GM21526 (cell line): ENCODE data around the gene PCDHGA2.
"Not testable (repeated sequence)": the region's sequence is repeated elsewhere in the genome, so short reads cannot be mapped to it uniquely, and the experiment has no call there.

Experiments
- ATAC-seq: cut with Tn5 transposase; IDR thresholded peaks from one replicate; pipeline ENCODE4 v1.9.1; 2021; ENCODE audit warnings: moderate library complexity; ENCODE audit not compliant: unreplicated experiment, low FRiP score

The PCDHGA2 gene

GRCh38 chr5:141338538-141339306, at the start of gene PCDHGA2:
Gene PCDHGA2, plus strand, starts transcription at chr5:141338760.
- ATAC-seq, result no peak

DNA sequence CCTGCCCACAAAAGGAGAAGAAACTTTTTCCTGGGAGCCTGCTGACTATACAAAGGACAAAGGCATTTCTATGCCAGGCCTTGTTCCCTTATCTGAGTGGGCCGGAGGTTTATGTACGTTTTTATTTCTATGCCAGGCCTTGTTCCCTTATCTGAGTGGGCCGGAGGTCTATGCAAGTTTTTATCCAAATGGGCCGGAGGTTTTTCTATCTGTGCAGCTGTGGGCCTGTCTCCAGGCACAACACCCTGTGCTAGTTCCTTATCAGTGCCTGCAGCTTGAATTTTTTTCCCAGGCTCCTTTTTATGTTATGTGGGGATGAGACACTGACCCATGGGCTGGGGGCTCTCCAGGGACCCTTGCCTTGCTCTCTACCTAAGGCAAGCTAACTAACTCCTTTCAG, 40.2 kb upstream of the PCDHGA2 start:
- ATAC-seq, result no peak

DNA sequence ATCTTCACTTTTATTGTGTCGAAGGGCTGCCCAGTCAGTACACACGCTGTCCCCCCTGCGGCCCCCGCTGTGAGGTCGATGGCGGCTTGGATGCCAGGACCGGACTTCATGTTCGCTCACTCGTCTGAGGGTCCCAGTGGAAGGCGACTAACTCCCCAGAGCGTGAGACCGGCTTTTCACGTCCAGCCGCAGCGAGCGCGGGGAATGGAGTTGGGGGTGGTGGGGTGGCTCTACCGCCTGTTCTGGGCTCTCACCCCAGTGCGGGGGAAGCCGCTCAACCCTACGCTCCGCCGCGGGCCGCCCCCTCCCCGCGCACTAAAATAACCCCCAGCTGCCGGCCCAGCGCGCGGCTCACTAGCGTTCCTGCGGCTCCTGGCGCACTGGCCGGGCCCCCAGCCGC, 34.8 kb upstream of the PCDHGA2 start, which contains the start of gene SLC25A2:
TSS of gene SLC25A2 (minus strand) at position 294 of the 400 bp plus-strand sequence. CDS start at position 110, 184 bp downstream.
- no peak for ATAC-seq

DNA sequence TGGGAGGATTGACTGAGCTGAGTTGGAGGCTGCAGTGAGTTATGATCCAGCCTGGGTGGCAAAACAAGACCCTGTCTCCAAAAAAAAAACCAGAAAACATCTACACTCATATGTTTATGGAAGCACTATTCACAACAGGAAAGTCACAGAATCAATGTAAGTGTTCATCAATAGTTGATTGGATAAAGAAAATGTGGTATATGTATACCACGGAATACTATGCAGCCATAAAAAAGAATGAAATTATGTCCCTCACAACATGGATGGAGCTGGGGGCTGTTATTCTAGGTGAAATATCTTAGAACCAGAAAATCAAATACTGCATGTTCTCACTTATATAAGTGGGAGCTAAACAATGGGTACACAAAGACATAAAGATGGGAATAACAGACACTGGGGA, 31.9 kb upstream of the PCDHGA2 start:
- no peak for ATAC-seq

DNA sequence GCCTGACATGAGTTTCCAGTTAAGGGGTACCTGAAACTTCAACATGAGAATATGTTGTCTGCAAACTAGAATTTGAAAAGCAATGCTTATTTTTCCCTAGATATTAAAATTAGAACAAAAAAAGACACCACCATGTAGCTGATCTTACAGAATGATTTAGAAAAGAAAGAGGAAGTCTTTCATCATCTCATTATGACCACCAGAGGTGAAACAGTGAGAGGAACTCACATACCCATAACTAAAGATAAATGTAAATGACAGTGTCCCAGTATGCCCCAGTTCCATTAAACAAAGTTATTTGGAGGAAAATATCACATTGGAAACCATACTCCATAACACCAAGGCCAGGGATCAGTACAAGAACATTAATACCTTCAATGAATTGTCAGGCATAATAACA, 24.8 kb upstream of the PCDHGA2 start:
- no peak for ATAC-seq

GRCh38 chr5:141316963-141317362, 21.6 kb upstream of the PCDHGA2 start:
- ATAC-seq, result not testable (repeated sequence)

- ATAC-seq, result no peak
Observed at GRCh38 chr5:141319202-141319601, 19.4 kb upstream of the PCDHGA2 start.

DNA sequence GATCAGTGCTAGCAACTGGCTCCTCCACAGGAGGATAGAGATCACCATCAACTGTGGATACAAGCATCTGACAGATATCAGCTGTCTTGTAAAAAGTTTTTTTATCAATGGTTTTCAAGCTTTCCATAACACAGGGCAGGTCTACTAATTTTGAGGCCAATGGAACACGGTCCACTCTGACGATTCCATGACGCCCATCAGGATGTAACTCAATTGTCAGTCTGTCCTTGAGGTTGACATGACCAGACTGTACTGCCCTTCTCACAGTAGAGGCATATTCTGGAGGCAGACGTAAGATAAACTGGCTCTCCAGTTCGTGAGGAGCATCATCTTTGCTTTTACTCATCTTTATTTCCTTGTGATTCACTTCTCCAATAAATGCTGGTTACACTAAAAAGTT, 18.9 kb upstream of the PCDHGA2 start:
- ATAC-seq, result no peak

DNA sequence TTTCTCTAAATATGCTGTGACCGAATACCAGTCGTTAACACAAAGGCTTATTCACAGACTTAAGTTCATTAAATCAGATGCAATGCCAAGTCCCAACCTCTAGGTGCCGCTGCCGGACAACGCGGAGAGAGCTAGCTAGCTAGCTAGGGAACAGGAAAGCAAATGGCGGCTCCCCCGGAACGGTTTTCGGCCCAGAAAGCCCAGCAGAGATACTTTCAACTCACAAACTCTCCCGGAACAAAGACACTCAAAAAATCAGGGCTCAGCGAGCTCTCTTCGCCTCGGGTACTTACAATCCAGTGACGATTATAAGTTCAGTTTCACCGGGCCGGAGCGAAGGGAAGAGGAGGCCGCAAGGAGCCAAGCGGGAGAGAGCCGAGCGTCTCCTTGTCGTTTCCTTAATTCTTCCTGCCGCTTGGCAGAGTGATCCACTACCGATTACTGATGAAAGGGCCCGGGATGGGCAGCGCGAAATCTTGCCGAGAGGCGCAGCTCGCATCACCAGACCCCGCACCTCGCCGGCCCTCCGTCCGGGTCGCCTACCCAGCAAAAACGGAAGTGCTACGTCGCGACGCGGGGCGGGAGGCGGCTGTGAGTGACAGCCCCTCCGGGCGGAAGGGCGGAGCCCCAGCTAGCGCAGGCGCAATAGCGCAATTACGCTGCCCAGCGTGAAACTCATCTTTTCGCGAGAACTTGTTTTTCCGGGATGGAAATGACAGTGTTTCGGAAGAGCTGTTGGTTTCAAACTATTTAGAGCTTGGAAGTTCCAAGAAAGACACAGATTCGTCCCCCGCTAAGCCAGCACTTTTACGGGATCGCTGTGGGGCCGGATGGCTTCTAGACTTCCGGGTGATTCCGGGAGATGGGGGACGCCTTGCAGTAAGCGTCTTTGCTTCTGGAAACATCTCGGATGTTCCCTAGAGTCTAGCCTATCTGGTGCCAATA, 18.1 kb upstream of the PCDHGA2 start, which contains the start of gene TAF7:
TSS of gene TAF7 (minus strand) at position 560 of the 945 bp plus-strand sequence. CDS start 740 bp downstream, outside the sequence.
- ATAC-seq, result peak; percentile 95

GRCh38 chr5:141322261-141322660, 16.3 kb upstream of the PCDHGA2 start:
- ATAC-seq, result no peak

DNA sequence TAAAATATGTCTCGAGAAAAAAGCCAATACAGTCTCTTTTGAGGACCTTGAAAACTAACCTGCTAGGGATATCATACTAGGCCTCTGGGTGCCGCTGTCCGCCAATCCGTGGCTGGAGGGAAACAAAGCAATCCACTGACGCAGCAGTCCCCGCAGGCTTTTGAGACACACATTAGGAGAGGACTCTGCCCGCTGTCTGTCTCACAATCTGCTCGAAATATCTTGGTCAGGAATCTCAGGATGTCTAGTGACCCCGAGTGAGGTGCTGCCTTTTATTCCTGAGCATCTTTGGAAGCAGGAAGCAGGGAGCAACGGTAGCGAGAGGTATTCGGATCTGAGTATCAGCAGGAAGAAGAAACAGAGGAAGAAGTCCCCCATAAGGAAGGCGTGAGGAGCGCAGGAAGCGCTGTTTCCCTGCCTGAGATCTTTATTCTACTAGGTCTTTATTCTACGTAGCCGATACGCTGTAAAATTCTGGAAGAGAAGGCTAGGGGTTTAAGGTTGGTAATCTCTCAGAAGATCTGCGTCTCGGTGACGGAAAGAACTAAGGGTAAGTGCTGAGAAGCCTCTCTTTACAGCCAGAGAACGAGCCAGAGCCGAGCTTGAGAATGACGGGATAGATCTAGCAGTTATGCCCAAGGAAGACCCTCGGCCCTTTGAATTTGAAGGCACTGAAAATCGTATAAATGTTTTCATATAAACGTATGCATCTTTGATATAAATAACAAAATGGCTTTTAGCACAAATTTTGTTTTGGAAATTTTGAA, 12.3 kb upstream of the PCDHGA2 start:
- peak; percentile 77 for ATAC-seq

GRCh38 chr5:141328231-141328630, 10.3 kb upstream of the PCDHGA2 start:
- no peak for ATAC-seq

DNA sequence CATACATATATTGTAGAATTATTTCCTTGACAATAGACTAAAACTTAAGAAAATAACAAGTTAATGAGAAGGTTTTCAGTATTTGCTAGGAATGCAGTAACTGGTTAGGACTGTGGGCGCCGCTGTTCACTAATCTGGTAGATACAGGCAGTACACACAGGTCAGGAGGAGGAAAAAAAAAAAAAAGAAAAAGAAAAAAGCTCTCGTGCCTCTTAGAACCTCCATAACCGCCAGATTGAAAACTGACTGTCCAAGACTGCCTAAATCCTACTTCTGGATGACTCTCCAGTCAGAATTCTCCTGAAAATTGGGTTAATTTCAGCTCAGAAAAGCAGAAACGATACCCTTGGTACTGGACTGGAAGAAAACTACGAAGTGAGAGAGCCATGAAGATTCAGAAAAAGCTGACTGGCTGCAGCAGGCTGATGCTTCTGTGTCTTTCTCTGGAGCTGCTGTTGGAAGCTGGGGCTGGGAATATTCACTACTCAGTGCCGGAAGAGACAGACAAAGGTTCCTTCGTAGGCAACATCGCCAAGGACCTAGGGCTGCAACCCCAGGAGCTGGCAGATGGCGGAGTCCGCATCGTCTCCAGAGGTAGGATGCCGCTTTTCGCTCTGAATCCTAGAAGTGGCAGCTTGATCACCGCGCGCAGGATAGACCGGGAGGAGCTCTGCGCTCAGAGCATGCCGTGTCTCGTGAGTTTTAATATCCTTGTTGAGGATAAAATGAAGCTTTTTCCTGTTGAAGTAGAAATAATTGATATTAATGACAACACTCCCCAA, 8.1 kb upstream of the PCDHGA2 start, which contains the start of gene PCDHGA1:
TSS of gene PCDHGA1 (plus strand) at position 216 of the 782 bp plus-strand sequence.
- ATAC-seq, result no peak

DNA sequence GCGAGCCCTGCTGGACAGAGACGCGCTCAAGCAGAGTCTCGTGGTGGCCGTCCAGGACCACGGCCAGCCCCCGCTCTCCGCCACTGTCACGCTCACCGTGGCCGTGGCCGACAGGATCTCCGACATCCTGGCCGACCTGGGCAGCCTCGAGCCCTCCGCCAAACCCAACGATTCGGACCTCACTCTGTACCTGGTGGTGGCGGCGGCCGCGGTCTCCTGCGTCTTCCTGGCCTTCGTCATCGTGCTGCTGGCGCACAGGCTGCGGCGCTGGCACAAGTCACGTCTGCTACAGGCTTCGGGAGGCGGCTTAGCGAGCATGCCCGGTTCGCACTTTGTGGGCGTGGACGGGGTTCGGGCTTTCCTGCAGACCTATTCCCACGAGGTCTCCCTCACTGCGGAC, 6.0 kb upstream of the PCDHGA2 start:
- ATAC-seq, result not testable (repeated sequence)

- not testable (repeated sequence) for ATAC-seq
Observed at GRCh38 chr5:141340781-141341354, 2.3 kb downstream of the PCDHGA2 start.

- no peak for ATAC-seq
Observed at GRCh38 chr5:141342773-141343172, 4.2 kb downstream of the PCDHGA2 start.

- ATAC-seq, result no peak
Observed at GRCh38 chr5:141343242-141343952, 4.8 kb downstream of the PCDHGA2 start, which contains the start of gene PCDHGA3. Gene PCDHGA3, plus strand, starts transcription at chr5:141343829. Its CDS starts 205 bp downstream, at chr5:141344034.

DNA sequence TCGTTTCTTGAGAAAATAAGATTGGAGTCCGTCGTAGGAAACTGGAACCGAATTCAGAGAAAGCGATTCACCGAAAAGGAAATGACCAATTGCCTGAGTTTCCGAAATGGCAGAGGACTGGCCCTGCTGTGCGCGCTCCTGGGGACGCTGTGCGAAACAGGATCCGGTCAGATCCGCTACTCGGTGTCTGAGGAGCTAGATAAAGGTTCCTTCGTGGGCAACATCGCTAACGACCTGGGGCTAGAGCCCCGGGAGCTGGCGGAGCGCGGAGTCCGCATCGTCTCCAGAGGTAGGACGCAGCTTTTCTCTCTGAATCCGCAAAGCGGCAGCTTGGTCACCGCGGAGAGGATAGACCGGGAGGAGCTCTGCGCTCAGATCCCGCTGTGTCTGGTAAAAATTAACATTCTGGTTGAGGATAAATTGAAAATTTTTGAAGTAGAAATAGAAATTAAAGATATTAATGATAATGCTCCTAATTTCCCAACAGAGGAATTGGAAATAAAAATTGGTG, 5.4 kb downstream of the PCDHGA2 start:
- ATAC-seq, result no peak
